Colon (tissue), 2 donors: ENCODE results near the gene ASB18.

Source experiments
- FAIRE-seq: peaks from 2 replicates; lab custom pipeline; 2012; peaks lifted over from hg19 to GRCh38; lab: Jason Lieb, UNC
- donor health status: control.
- donor health status: control.

The ASB18 gene

GRCh38 chr2:236173729-236174607 is 90.2 kb downstream of the ASB18 start:
- no peak for FAIRE-seq

GRCh38 chr2:236173036-236173728 is 91.0 kb downstream of the ASB18 start:
- FAIRE-seq = no peak

- FAIRE-seq = no peak
Observed at GRCh38 chr2:236172255-236173035, 91.8 kb downstream of the ASB18 start.

- no peak for FAIRE-seq
Observed at GRCh38 chr2:236171680-236172254, 92.4 kb downstream of the ASB18 start.

GRCh38 chr2:236171181-236171679 is 93.0 kb downstream of the ASB18 start:
- no peak for FAIRE-seq

- FAIRE-seq = no peak
Observed at GRCh38 chr2:236170590-236171165, 93.5 kb downstream of the ASB18 start.

- FAIRE-seq = no peak
Observed at GRCh38 chr2:236169741-236170589, 94.2 kb downstream of the ASB18 start.

- no peak for FAIRE-seq
Observed at GRCh38 chr2:236169151-236169721, 95.0 kb downstream of the ASB18 start.

GRCh38 chr2:236168110-236169080 is 95.8 kb downstream of the ASB18 start, which contains the start of gene GBX2:
TSS of gene GBX2 (minus strand) at chr2:236168386. CDS start at chr2:236167971, 415 bp downstream.
- FAIRE-seq = no peak

GRCh38 chr2:236167297-236168109 is 96.7 kb downstream of the ASB18 start:
- FAIRE-seq = no peak

- no peak for FAIRE-seq
Observed at GRCh38 chr2:236166796-236167296, 97.4 kb downstream of the ASB18 start.

- FAIRE-seq = no peak
Observed at GRCh38 chr2:236165842-236166795, 98.1 kb downstream of the ASB18 start.

- no peak for FAIRE-seq
Observed at GRCh38 chr2:236164925-236165841, 99.0 kb downstream of the ASB18 start.

- no peak for FAIRE-seq
Observed at GRCh38 chr2:236164201-236164924, 99.8 kb downstream of the ASB18 start.
